ENCODE measurements around the gene RASL12. TPM values are rescaled to one million over a fixed set of nuclear protein-coding genes. Genes with fewer than 3 reads are reported as not detected.
"Not testable (repeated sequence)": the region's sequence is repeated elsewhere in the genome, so short reads cannot be mapped to it uniquely, and the experiment has no call there.

RASL12 gene
- total and polyA plus RNA-seq, 2 donors (not counting 1 experiment from before 2014, with no cell fraction given), result 9.1 to 50.5 TPM

DNA sequence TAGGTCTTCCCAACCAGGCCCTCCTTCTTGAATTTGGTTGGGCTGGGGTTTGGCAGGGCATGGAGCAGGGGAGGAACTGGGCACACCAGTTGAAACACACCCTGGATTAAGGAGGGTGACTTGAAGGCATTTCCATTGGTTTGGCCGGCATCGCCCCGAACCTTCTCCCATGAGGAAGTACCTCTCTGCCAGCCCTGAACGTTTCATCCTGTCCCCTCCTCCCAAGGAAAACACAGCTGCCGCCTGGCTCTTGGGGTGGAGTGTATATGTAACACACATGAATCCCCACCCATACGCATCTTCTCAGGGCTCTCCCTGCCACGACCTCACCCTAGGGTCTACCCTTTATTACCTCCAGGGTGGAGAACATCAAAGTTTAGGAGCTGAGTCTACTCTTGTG lies 32.7 kb upstream of the RASL12 start:
- Histone ChIP-seq H3K79me2 (ENCODE audit: control insufficient read depth, insufficient read depth, low read length) (no peaks in the 10 kb centered on the region), H2AFZ (ENCODE audit: low read length) (no peak overlapping the region), H3K27me3 (ENCODE audit: control insufficient read depth, insufficient read depth, low read length) (no peaks in the 10 kb centered on the region), H3K4me2 (ENCODE audit: extremely low read depth, insufficient read depth, low read length) (no peak overlapping the region), H3K4me1 (ENCODE audit: control insufficient read depth, extremely low read depth, insufficient read depth, low read length) (no peaks in the 10 kb centered on the region), H3K4me3 (replicated peaks in 1 of 4; ENCODE audit: control extremely low read depth in 1 of 4, insufficient read depth in 1 of 4, low read depth in 3 of 4, low read length in 4 of 4) (no peak overlapping the region), H3K36me3 (ENCODE audit: control insufficient read depth, insufficient read depth, low read length) (peaks cover 7% of the 10 kb centered on the region), H4K20me1 (ENCODE audit: control insufficient read depth, extremely low read depth, insufficient read depth, low read length) (no peaks in the 10 kb centered on the region), H3K9me3 (ENCODE audit: control insufficient read depth, insufficient read depth, low read depth, low read length) (no peaks in the 10 kb centered on the region), H3K27ac (ENCODE audit: insufficient read depth, low read length) (no peak overlapping the region), H3K9ac (ENCODE audit: insufficient read depth, low read length) (no peak overlapping the region)
- TF ChIP-seq EZH2 (IDR thresholded peaks at IDR 0.05; ENCODE audit: low read length, missing control alignments), result no peak
- TF ChIP-seq, protein P1, sequence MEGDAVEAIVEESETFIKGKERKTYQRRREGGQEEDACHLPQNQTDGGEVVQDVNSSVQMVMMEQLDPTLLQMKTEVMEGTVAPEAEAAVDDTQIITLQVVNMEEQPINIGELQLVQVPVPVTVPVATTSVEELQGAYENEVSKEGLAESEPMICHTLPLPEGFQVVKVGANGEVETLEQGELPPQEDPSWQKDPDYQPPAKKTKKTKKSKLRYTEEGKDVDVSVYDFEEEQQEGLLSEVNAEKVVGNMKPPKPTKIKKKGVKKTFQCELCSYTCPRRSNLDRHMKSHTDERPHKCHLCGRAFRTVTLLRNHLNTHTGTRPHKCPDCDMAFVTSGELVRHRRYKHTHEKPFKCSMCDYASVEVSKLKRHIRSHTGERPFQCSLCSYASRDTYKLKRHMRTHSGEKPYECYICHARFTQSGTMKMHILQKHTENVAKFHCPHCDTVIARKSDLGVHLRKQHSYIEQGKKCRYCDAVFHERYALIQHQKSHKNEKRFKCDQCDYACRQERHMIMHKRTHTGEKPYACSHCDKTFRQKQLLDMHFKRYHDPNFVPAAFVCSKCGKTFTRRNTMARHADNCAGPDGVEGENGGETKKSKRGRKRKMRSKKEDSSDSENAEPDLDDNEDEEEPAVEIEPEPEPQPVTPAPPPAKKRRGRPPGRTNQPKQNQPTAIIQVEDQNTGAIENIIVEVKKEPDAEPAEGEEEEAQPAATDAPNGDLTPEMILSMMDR (conservative IDR thresholded peaks at IDR 0.05 in 1 of 2, IDR thresholded peaks at IDR 0.05 in 1 of 2; ENCODE audit: low read depth in 1 of 2, low read length in 2 of 2), result no peak
- DNase-seq (ENCODE audit: low read depth in 2 of 2), result no peak

GRCh38 chr15:65099801-65100200 lies 32.0 kb upstream of the RASL12 start:
- not testable (repeated sequence) for H3K36me3 ChIP-seq (ENCODE audit: control insufficient read depth, insufficient read depth, low read length)

GRCh38 chr15:65099336-65099735 lies 31.5 kb upstream of the RASL12 start:
- no peaks in the 10 kb centered on the region for H3K79me2 ChIP-seq (ENCODE audit: control insufficient read depth, insufficient read depth, low read length)
- H3K4me1 ChIP-seq (ENCODE audit: control insufficient read depth, extremely low read depth, insufficient read depth, low read length), result no peaks in the 10 kb centered on the region
- H3K36me3 ChIP-seq (ENCODE audit: control insufficient read depth, insufficient read depth, low read length), result peaks cover 7% of the 10 kb centered on the region
- no peaks in the 10 kb centered on the region for H3K9me3 ChIP-seq (ENCODE audit: control insufficient read depth, insufficient read depth, low read depth, low read length)
- TF ChIP-seq EZH2 (IDR thresholded peaks at IDR 0.05; ENCODE audit: low read length, missing control alignments), result no peak
- TF ChIP-seq, protein P1 (conservative IDR thresholded peaks at IDR 0.05 in 1 of 2, IDR thresholded peaks at IDR 0.05 in 1 of 2; ENCODE audit: low read depth in 1 of 2, low read length in 2 of 2), result no peak
- DNase-seq (ENCODE audit: low read depth in 2 of 2), result no peak
- no peaks in the 10 kb centered on the region for H4K20me1 ChIP-seq (ENCODE audit: control insufficient read depth, extremely low read depth, insufficient read depth, low read length)
- no peak overlapping the region for H2AFZ ChIP-seq (ENCODE audit: low read length)
- H3K9ac ChIP-seq (ENCODE audit: insufficient read depth, low read length), result no peak overlapping the region
- H3K27ac ChIP-seq (ENCODE audit: insufficient read depth, low read length), result no peak overlapping the region
- no peak overlapping the region for H3K4me2 ChIP-seq (ENCODE audit: extremely low read depth, insufficient read depth, low read length)
- no peaks in the 10 kb centered on the region for H3K27me3 ChIP-seq (ENCODE audit: control insufficient read depth, insufficient read depth, low read length)
- H3K4me3 ChIP-seq (replicated peaks in 1 of 4; ENCODE audit: control extremely low read depth in 1 of 4, insufficient read depth in 1 of 4, low read depth in 3 of 4, low read length in 4 of 4), result no peak overlapping the region

More at GRCh38 chr15:65099801-65100200, 32.0 kb upstream of the RASL12 start:
- not testable (repeated sequence) for H3K4me2 ChIP-seq (ENCODE audit: extremely low read depth, insufficient read depth, low read length); H3K9me3 ChIP-seq (ENCODE audit: control insufficient read depth, insufficient read depth, low read depth, low read length); H3K4me1 ChIP-seq (ENCODE audit: control insufficient read depth, extremely low read depth, insufficient read depth, low read length); H3K4me3 ChIP-seq (replicated peaks in 1 of 4; ENCODE audit: control extremely low read depth in 1 of 4, insufficient read depth in 1 of 4, low read depth in 3 of 4, low read length in 4 of 4); DNase-seq (ENCODE audit: low read depth in 2 of 2); H2AFZ ChIP-seq (ENCODE audit: low read length); H3K27ac ChIP-seq (ENCODE audit: insufficient read depth, low read length); H3K79me2 ChIP-seq (ENCODE audit: control insufficient read depth, insufficient read depth, low read length); H3K27me3 ChIP-seq (ENCODE audit: control insufficient read depth, insufficient read depth, low read length); H4K20me1 ChIP-seq (ENCODE audit: control insufficient read depth, extremely low read depth, insufficient read depth, low read length); H3K9ac ChIP-seq (ENCODE audit: insufficient read depth, low read length)

Measured in fibroblast of lung (primary cell).